Left ventricle myocardium superior (tissue), 1 donor: ENCODE measurements around the gene ICE2. TPM values are rescaled to one million over a fixed set of nuclear protein-coding genes. Genes with fewer than 3 reads are reported as not detected.
"Not testable (repeated sequence)": the region's sequence is repeated elsewhere in the genome, so short reads cannot be mapped to it uniquely, and the experiment has no call there.

Experiments
- ATAC-seq: fragments of 200-7000 bp; cut with Tn5 transposase; one replicate; pipeline ENCODE4 v1.9.1; 2020; ENCODE audit warnings: mild to moderate bottlenecking, moderate library complexity
- DNase-seq: peaks from one replicate; pipeline ENCODE4 v3.0.0-alpha.2; 2020
- intact Hi-C: fragments of 100-400 bp; cut with micrococcal nuclease; formaldehyde crosslinking; loops from one replicate; pipeline ENCODE4 v1.11.0; 2022
- total RNA-seq: library from RNA; stranded (reverse); fragmentation: NEBNext Ultra II Directional; extraction: Animal tissue kit (Norgen Biotek cat#: 25700); gene quantifications from one replicate; pipeline ENCODE4 v1.2.1, GENCODE V29; 2021
- donor health status: DM: no; HTN: yes; CAD: no; lungs with severe emphysema.

The ICE2 gene
- total RNA-seq, 1 donor from 2014 or later: 23.0 TPM

- no peak for ATAC-seq
- intact Hi-C loops: no loop called here
- DNase-seq: no peak
Observed at GRCh38 chr15:60416484-60416883, 62.5 kb downstream of the ICE2 start.

DNA sequence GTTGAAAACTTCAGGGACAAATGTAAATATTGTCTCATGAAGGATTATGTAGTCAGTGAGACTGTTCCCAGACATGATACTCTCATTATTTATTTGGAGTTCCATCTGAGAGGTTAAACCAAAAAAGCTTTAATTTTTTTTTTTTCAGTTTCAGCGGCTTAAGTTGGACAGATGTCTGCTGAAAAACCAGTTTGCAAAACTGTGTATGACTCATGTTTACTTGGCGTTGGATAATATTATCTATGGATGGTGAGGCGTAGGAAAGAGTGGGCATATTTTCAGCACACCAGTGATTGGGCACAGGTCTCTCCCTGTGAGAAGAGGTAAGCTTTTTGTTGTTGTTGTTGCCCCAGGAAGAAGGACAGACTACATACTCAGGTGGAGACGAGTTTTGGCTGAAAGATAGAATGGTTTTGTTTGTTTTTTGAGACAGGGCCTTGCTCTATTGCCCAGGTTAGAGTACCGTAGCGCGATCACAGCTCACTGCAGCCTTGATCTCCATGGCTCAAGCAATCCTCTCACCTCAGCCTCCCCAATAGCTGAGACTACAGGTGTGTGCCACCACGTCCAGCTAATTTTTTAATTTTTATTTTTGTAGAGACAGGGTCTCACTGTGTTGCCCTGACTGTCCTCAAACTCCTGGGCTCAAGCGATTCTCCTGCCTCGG is 64.8 kb downstream of the ICE2 start:
- ATAC-seq (peak; percentile 37), DNase-seq (no peak)
- intact Hi-C loops: no loop called here

GRCh38 chr15:60413231-60413824 is 65.6 kb downstream of the ICE2 start:
- no peak for DNase-seq
- intact Hi-C loops: no loop called here

DNA sequence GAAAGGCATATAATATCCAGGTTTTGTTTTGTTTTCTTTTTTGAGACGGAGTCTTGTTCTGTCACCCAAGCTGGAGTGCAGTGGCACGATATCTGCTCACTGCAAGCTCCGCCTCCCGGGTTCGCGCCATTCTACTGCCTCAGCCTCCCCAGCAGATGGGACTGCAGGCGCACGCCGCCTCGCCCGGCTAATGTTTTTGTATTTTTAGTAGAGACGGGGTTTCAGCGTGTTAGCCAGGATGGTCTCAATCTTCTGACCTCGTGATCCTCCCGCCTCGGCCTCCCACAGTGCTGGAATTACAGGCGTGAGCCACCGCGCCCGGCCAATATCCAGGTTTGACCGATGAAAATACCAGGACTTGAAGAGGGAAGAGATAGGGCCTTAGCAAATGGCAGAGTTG is 66.1 kb downstream of the ICE2 start:
- ATAC-seq, intact Hi-C loops, DNase-seq: not testable (repeated sequence)

More at GRCh38 chr15:60413231-60413824, 65.6 kb downstream of the ICE2 start:
- peak; percentile 72 for ATAC-seq

- ATAC-seq: no peak
- intact Hi-C loops: no loop called here
- DNase-seq: no peak
Observed at GRCh38 chr15:60411774-60412425, 67.0 kb downstream of the ICE2 start.

GRCh38 chr15:60410350-60410749 is 68.6 kb downstream of the ICE2 start:
- not testable (repeated sequence) for DNase-seq, ATAC-seq

DNA sequence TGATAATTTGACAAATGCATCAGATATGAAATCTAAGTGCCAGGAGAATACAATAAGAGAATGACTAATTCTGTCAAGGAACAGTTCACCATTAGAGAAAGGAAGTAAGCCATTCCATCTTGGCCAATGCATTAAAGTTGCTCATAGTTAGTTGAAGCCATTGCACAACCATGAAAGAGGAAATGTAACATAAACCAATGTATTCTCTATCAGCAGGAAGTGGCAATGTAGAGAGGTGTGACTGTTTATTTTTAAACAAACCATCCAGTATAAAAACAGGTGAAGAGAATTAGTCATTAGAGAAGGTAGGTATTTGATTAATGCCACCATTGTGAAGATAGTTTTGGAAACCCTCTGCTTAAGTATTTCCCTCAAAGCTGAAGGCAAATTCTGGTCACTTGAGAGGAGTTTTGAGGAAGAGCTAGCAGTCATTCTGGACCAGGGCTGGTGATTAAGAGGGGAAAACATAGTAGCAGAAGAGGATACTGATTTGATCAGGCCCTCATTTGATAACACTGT is 70.4 kb downstream of the ICE2 start:
- ATAC-seq (peak; percentile 61), DNase-seq (no peak)
- intact Hi-C loops: no loop called here

More at GRCh38 chr15:60410350-60410749, 68.6 kb downstream of the ICE2 start:
- intact Hi-C loops: not testable (repeated sequence)

- ATAC-seq (peak; percentile 69), DNase-seq (no peak)
- intact Hi-C loops: no loop called here
Observed at GRCh38 chr15:60407415-60407805, 71.5 kb downstream of the ICE2 start.

DNA sequence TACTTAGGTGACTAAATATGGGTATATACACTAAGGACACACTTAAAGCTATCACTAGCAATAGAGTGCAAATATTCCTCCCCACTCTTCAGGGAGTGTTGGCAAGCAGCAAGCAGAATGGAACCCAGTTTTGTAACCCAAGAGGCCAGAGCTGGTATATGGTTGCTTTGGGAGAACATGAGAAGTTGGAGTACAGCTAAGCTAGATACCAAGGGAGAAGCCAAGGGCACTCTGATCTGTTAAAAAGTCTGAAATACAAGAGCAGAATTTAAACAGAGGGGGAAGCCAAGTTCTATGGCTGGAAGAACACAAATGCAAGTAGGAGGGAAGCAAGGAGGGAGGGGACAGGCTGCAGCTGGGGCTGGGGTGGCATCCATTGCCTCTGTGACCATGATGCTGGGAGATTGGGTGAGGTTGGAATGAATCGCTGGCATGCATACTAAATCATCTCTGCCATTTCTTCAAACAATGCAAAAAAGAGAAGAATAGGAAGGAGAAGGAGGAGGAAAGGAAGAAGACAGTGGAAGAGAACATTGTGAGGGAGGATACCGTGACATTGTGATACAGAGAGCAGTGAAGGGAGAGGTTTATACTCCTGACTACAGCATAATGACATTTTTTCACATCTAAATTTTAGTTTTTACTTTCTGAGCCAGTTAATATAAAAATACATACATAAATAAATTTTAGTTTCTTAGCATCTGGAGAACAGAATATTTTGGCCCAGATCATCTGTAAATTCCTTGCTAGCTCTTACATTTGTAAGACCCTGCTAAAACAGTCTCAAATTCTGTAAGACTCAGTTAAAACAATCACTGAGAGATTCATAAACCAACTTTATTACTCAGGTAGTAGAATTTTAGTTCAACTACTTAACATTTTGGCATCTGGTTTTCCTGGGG is 72.2 kb downstream of the ICE2 start:
- ATAC-seq (no peak), DNase-seq (no peak)
- intact Hi-C loops: no loop called here

DNA sequence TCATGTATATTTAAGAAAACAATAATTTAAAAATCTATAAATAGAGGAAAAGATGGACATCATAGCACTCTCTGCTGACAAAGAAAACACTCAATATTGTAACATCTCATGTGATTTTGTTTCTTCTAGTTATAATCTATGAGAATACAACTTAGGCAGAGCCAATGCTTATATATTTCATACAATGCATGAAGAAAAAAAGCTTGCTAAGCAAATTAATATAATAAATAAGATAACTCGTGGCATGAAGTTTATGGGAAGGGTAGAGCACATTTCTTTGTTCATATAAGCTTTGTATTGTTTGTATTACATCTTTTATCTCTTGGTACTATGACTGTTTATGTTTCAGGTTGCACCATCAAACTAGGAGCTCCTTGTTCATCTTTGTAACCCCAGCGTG is 73.5 kb downstream of the ICE2 start:
- intact Hi-C loops: no loop called here
- DNase-seq (no peak), ATAC-seq (no peak)

DNA sequence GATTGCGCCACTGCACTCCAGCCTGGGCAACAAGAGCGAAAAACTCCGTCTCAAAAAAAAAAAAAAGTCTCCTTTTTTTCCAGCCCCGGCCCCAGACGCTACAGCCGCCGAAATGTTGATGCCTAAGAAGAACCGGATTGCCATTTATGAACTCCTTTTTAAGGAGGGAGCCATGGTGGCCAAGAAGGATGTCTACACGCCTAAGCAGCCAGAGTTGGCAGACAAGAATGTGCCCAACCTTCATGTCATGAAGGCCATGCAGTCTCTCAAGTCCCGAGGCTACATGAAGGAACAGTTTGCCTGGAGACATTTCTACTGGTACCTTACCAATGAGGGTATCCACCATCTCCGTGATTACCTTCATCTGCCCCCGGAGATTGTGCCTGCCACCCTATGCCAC is 74.6 kb downstream of the ICE2 start:
- intact Hi-C loops, ATAC-seq, DNase-seq: not testable (repeated sequence)

GRCh38 chr15:60400944-60401343 is 78.0 kb downstream of the ICE2 start:
- DNase-seq (no peak), ATAC-seq (no peak)
- intact Hi-C loops: no loop called here

- ATAC-seq (no peak), DNase-seq (no peak)
- intact Hi-C loops: no loop called here
Observed at GRCh38 chr15:60399931-60400330, 79.0 kb downstream of the ICE2 start.

- ATAC-seq: no peak
- intact Hi-C loops: no loop called here
- DNase-seq: no peak
Observed at GRCh38 chr15:60399246-60399915, 79.6 kb downstream of the ICE2 start.

- intact Hi-C loops: no loop called here
- DNase-seq (peak; percentile 90), ATAC-seq (peak; percentile 84)
Observed at GRCh38 chr15:60397772-60398445, 81.0 kb downstream of the ICE2 start, which contains the start of gene ANXA2. Gene ANXA2, minus strand, starts transcription at chr15:60397986. Its CDS starts 11,911 bp downstream, at chr15:60386075.

- intact Hi-C loops: no loop called here
- ATAC-seq (peak; percentile 67), DNase-seq (peak; percentile 84)
Observed at GRCh38 chr15:60396958-60397771, 81.8 kb downstream of the ICE2 start.

DNA sequence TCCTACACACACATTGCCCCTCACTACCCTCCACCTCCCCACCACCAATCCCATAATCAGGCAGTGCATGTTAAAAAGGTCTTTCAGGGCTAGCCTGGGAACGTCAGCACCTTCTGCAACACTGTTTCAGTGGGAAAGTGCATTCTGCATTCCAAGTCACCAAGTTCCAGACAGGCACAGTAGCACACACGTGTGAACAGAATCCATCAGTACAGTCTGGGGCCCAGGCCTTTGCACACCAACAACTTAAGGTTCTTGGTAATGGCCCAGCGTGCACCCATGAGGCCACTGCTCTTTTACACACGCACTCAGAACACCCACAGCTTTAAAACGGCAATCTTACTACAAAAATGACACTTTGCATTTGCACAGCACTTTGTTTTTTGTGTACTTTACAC is 82.4 kb downstream of the ICE2 start:
- no peak for DNase-seq
- no peak for ATAC-seq
- intact Hi-C loops: no loop called here
